ENCODE measurements around the gene PRDX5.

PRDX5 gene

DNA sequence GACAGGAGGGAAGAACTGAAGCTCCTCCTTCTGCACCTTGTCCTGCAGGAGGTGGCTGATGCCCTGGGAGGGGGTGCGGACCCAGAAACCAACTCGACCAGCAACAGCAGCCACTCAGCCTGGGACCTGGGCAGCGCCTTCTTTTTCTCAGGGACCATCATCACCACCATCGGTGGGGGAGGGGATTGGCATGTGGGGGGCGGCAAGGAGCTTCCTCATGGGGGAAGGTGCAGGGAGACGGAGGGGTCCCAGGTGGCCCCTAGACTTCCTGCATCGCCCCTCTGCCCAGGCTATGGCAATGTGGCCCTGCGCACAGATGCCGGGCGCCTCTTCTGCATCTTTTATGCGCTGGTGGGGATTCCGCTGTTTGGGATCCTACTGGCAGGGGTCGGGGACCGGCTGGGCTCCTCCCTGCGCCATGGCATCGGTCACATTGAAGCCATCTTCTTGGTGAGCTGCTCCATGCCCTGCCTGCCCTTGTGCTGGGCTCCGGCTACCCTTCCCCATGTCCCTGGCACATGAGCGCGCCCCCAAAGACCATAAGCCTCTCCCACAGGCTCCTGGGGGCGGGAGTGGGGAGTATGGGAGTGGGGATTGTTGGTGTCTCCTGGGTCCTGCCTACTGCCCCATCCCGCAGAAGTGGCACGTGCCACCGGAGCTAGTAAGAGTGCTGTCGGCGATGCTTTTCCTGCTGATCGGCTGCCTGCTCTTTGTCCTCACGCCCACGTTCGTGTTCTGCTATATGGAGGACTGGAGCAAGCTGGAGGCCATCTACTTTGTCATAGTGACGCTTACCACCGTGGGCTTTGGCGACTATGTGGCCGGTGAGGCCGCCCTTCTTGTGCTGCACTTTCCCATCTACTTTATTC, 20.9 kb upstream of the PRDX5 start:
- DNase-seq (ENCODE audit: low read depth), result no peak
- no peak overlapping the region for H3K4me3 ChIP-seq (replicated peaks; ENCODE audit: low read depth, low read length)
- TF ChIP-seq, protein P1, sequence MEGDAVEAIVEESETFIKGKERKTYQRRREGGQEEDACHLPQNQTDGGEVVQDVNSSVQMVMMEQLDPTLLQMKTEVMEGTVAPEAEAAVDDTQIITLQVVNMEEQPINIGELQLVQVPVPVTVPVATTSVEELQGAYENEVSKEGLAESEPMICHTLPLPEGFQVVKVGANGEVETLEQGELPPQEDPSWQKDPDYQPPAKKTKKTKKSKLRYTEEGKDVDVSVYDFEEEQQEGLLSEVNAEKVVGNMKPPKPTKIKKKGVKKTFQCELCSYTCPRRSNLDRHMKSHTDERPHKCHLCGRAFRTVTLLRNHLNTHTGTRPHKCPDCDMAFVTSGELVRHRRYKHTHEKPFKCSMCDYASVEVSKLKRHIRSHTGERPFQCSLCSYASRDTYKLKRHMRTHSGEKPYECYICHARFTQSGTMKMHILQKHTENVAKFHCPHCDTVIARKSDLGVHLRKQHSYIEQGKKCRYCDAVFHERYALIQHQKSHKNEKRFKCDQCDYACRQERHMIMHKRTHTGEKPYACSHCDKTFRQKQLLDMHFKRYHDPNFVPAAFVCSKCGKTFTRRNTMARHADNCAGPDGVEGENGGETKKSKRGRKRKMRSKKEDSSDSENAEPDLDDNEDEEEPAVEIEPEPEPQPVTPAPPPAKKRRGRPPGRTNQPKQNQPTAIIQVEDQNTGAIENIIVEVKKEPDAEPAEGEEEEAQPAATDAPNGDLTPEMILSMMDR (IDR thresholded peaks at IDR 0.05; ENCODE audit: low read length, missing control alignments), result no peak

DNA sequence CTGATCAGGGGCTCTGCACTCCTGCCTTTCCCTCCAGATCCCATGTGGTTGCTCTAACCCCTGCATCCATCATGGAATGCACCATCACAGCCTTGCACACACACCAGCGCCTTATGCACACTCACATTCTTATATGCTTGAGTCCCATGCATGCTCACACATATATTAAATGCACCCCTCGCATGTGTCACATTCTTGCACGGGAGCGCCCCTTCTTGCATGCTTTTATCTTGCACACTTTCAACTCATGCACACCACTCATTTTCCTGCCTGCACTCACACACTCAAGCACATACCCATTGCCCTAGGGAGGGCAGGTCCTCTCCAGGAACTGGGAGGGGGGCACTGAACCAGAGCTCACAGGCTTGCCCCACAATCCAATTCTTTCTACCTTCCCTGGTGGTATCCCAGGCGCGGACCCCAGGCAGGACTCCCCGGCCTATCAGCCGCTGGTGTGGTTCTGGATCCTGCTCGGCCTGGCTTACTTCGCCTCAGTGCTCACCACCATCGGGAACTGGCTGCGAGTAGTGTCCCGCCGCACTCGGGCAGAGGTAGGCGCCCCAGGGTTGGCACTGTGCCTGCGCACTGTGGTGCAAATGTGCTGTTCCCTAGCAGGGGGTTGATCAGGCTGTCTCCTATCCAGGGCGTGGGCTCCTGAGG, 20.1 kb upstream of the PRDX5 start:
- DNase-seq (ENCODE audit: low read depth), result no peak
- H3K4me3 ChIP-seq (replicated peaks; ENCODE audit: low read depth, low read length), result no peak overlapping the region
- TF ChIP-seq, protein P1 (IDR thresholded peaks at IDR 0.05; ENCODE audit: low read length, missing control alignments), result no peak

DNA sequence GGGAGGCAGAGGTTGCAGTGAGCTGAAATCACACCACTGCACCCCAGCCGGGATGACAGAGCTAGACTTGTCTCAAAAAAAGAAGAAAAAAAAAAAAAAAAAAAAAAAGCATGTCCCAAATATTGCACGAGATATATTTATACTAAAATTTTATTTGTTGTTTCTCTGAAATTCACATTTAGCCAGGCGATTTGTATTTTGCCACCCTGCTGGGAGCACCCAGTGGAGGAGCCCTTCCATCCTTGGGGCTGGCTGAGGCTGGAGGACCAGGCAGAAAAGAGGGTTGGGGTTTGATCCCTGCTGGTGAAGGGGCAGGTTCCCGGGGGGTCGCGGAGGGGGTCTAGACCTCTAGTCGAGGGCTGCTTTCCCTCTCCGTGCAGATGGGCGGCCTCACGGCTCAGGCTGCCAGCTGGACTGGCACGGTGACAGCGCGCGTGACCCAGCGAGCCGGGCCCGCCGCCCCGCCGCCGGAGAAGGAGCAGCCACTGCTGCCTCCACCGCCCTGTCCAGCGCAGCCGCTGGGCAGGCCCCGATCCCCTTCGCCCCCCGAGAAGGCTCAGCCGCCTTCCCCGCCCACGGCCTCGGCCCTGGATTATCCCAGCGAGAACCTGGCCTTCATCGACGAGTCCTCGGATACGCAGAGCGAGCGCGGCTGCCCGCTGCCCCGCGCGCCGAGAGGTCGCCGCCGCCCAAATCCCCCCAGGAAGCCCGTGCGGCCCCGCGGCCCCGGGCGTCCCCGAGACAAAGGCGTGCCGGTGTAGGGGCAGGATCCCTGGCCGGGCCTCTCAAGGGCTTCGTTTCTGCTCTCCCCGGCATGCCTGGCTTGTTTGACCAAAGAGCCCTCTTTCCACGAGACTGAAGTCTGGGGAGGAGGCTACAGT, 18.7 kb upstream of the PRDX5 start:
- TF ChIP-seq, protein P1 (IDR thresholded peaks at IDR 0.05; ENCODE audit: low read length, missing control alignments), result no peak
- no peak for DNase-seq (ENCODE audit: low read depth)
- no peak overlapping the region for H3K4me3 ChIP-seq (replicated peaks; ENCODE audit: low read depth, low read length)

- peak within 1 kb of the TSS; percentile 40 for H3K4me3 ChIP-seq (replicated peaks; ENCODE audit: low read depth, low read length)
- TF ChIP-seq, protein P1 (IDR thresholded peaks at IDR 0.05; ENCODE audit: low read length, missing control alignments), result no peak
- DNase-seq (ENCODE audit: low read depth), result no peak
These were observed 17.9 kb upstream of the PRDX5 start, which contains the start of gene CATSPERZ for GRCh38 chr11:64299847-64300648. TSS of gene CATSPERZ (plus strand) at chr11:64300358. CDS start at chr11:64300411, 53 bp downstream.

DNA sequence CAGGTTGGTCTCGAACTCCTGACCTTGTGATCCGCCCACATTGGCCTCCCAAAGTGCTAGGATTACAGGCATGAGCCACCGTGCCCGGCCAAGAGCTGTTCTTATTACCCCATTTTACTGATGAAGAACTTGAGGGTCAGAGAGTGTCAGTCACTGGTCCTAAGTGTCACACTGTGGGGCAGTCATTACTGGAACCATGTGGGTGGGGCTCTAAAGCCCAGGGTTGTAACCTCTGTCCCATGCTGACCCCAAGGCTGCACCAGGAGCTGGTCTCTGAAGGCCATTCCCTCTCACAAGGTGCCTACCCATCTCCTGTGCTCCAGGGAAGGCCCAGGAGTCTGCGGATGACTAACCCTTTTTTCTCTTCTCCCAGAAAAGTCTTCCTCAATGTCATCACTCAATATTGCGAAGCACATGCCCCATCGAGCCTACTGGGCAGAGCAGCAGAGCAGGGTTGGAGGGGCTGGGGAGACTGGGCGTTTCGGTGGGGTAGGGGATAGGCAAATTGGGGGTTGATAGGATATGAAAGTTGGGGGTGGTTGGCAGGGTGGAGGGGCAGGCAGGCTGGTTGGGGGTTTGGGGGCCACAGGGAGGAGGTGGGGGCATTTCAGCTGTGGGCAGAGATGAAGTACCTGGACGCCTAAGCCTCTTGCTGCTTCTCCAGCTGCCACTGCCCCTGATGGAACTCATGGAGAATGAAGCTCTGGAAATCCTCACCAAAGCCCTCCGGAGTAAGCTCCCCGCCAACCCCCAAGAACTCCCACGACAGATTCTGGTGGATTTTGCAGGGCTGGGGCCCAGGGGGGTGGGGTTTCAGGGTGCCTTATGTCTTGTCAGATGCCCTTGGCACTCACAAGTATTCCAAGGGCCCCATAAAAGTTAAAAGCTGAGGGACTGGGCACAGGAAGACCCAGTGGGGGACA, 14.6 kb upstream of the PRDX5 start:
- TF ChIP-seq, protein P1 (IDR thresholded peaks at IDR 0.05; ENCODE audit: low read length, missing control alignments), result no peak
- no peak for DNase-seq (ENCODE audit: low read depth)
- no peak overlapping the region for H3K4me3 ChIP-seq (replicated peaks; ENCODE audit: low read depth, low read length)

Measured in fibroblast of pulmonary artery (primary cell).